ENCODE measurements around the gene MAPK11.

Gene MAPK11

DNA sequence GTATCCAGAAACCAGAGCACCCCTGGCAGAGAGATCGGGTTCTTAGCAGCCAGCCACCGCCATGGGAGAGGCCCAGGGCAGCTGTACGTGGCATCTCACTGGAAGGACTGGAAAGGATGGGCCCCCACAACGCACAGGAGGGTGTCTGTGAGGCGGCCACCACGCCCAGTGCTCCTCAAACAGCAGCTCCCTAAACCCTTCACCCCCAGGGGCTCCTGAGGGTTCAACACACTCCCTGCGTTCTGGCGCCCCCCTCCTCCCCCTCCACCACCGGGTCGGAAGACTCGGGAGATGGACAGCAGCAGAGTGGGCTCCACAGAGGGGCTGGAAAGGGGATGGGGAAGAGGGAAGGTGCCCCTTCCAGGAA is 9.8 kb downstream of the MAPK11 start:
- DNase-seq: no peak

DNA sequence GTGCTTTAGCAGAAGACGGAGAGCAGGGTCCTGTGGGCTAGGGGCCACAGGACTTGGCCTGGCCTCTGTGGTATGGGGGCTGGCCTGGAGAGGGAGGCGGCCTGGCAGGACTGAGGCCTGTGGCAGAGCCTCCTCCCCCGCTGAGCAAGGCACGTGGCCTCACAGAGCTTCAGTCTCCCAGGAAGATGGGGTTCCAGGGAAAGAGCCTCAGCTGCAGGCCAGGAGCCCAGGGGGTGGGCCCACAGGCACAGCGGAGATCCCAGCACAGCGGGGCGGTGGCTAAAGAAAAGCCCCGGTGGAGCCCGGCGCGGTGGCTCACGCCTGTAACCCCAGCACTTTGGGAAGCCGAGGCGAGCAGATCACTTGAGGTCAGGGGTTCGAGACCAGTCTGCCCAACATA is 10.9 kb downstream of the MAPK11 start:
- DNase-seq: no peak

DNA sequence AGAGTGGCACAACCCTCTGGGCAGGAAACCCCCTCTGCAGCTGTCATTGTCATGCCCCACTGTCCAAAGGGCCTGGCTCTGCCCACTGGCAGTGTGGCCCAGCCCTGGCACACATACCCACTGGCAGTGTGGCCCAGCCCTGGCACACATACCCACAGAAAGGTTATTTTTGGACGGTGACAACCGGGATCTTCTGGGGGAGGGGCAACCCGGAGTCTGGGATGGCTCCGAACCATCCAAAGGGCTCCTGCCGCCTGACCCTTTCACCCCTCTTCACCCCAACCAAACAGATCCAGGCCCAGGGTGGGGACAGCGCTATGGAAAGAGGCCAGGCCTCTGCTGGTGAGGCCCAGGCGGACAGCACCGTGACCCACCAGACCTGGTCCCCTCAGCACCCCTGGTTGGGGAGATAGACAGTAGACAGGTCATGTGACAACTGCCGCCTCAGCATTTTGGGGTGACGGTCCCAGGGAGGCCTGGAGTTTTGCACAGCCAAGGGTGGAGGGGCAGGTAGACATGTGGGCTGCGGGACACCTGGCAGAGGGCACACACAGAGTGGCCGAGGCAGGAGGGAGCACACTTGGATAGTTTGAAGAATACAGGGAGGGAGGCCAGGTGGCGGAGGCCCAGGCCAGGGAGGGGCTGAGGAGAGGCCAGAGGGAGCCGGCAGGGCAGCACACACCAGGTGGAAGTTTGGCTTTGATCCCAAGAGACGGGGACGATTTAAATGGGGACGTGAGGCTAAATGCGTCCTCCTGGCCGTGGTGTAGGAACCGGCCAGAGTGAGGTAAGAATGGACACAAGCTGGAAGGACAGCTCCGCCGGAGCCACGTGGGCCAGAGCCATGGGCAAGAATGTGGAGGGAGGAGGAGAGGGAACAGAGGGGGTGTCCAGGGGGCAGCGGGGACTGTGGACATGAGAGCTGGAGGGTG is 11.6 kb downstream of the MAPK11 start:
- peak; percentile 16 for DNase-seq

DNA sequence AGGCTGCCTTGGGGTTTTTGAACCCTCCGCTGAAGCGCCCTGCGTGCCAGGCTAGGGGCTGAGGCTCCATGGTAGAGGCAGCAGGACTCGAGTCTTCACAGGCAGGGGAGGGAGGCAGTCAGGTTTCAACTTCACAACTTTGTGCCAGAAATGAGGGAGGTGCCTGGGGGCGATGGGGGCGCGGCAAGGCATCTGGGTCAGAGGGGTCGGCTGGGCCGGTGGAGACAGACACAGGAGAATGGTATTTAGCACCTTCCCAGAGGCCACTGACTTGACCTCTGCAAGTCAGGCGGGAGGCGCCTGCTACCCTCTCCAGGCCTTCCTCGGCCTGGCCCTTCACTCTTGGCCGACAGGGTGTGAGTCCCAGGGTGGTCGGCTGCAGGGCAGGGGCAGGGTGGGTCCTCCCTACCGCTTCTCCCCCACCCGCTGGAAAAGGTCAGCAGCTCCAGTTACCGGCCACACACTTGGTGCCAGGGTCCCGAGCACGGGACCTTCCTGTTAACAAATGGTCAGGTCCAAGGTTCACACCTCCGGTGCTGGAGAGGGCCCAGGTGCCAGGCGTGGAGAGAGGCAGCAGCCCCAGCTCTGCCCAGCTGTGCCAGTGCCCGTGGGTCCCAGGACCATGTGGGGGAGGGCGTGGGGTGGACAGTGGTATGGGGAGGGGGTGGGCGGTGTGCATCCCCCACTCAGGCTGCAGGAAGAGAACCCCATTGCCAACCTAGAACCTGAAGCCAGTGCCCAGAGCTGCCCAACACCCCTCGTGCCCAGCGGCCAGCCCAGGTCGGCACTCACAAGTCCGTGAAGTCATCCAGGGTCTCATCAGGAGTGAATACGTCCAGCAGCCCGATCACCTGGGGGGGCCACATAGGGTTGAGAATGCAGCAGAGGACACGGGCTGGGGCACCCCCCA is 12.5 kb downstream of the MAPK11 start:
- no peak for DNase-seq

DNA sequence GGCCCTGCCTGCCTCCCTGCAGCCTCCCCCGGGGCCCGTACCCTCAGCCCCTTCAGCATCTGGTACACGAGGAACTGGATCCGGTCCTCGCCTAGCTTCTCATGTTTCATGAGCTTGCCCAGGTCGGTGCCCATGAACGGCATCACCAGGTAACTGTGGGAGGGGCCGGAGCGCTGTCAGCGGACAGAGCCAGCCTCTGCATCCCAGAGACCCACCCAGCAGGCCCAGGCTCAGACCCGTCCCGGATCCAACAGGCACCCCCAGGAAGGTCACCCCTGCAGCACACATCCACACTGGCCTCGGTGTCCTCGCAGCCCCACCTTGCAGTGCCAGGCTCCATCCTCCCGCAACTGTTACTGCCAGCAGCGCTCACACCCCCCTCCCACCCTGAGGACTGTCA is 13.1 kb downstream of the MAPK11 start:
- DNase-seq: no peak

DNA sequence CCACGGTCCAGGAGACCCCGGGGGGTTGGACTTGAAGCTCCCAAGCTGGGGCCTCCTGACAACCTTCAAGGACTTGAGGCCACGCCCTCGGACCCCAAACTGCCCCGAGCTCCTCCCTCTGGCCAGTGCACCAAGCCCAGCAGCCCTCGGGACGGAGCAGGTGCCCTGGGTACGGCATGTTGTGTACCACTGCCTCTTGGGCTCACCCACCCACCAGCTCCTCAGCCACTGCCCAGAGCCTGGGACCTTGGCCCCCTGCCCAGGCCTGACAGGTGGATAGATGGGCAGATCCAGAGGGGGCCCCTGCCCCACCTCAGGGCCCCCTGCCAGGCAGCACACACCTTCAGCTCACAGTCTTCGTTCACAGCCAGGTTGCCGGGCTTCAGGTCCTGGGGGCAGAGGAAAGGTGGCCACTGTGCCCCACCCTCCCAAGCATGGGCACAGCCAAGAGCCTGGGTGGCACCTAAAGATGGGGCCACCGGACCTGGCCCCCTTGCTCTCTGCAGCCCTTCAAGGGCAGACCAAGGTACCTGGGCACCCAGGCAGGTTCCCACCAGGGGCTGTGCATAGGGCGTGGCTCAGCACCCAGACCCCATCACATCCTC is 13.8 kb downstream of the MAPK11 start:
- no peak for DNase-seq

DNA sequence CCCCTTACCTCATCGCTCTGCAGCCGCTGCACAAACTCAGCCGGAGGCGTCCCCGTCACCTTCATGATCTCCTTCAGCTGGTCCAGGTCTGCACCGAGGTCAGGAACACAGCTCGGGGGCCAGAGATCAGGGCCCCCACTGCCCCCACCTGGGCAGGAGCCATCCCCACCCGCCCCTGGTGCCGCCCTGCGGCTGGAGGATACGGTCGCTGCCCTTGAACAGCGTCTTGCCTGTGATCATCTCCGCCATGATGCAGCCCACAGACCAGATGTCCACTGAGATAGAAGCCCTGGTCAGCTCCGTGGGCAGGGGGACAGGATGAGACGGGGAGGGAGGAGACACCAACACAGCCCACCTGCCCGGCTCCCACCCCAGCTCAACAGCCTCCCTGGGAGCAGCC is 14.6 kb downstream of the MAPK11 start:
- DNase-seq: no peak

DNA sequence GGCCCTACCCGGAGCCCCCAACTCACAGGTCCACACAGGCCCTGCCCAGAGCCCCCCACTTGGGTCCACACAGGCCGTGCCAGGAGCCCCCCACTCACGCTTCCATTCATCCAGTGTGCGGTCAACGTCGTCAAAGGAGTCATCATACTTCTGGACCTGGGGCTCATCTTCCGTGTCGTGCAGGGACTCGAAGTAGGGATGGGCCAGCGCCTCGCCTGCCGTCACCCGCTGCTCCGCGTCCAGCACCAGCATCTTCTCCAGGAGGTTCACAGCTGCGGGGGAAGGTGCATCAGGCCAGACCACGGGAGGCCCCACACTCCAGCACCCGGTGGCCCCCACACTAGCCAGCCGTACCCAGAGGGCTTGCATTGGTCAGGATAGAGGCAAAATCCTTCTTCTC is 15.1 kb downstream of the MAPK11 start:
- DNase-seq: no peak

DNA sequence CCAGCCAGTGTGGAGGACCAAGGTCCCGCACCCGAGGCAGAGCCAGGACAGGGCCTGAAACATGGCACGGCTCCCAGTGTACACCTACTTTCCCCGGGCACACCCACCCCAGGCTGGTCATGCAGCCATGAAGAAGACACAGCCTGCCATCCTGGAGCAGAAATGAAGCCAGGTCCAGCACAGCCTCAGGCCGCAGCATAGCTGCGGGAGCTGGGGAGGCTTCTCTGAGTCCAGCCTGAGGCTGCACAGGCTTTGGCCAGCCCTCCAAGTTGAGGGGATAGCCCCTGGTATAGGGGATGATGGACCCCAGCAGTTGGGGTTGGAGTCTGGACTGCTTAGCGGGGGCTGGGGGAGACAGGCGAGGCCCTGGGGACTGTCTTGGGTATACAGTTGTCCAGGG is 16.2 kb downstream of the MAPK11 start:
- DNase-seq: no peak

DNA sequence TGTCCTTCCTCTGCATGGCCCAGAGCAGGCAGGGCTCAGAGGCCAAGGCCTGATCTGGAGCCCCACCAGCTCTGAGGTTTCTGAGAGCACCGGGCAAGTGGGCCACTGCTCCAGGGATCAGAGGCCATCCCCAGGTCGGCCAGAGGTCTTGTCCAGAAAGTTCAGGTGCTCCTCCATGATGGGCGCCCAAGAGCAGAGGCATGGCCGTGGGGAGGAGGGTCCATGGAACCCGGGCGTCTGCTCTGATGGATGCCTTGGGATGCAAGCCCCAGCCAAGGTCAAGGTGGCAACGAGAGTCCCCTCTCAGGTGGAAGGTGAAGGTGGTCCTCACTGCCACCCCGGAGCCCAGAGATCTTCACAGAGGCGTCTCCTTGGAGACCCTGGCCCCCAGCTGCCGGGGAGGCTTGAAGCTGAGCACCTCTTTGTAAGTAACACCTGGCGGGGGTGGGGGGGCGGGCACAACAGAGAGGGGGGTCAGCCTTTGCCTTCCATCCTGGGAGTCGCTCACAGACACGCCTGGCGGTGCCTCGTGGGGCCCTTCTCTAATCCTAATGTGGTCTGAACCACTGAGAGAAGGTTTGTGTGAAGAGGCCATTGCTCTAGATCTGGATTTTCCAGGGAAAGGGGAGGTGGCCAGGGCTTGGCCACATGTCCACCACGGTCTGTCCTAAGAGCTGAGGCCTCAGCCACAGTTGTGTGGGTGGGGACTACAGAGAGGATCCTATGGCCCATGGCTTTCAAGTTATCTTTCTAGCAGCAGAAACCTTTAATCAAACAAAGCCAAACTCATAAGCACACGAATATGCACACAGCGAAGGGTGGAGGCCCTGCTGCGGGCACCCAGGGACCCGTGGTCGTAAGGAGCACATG is 16.9 kb downstream of the MAPK11 start:
- no peak for DNase-seq

DNA sequence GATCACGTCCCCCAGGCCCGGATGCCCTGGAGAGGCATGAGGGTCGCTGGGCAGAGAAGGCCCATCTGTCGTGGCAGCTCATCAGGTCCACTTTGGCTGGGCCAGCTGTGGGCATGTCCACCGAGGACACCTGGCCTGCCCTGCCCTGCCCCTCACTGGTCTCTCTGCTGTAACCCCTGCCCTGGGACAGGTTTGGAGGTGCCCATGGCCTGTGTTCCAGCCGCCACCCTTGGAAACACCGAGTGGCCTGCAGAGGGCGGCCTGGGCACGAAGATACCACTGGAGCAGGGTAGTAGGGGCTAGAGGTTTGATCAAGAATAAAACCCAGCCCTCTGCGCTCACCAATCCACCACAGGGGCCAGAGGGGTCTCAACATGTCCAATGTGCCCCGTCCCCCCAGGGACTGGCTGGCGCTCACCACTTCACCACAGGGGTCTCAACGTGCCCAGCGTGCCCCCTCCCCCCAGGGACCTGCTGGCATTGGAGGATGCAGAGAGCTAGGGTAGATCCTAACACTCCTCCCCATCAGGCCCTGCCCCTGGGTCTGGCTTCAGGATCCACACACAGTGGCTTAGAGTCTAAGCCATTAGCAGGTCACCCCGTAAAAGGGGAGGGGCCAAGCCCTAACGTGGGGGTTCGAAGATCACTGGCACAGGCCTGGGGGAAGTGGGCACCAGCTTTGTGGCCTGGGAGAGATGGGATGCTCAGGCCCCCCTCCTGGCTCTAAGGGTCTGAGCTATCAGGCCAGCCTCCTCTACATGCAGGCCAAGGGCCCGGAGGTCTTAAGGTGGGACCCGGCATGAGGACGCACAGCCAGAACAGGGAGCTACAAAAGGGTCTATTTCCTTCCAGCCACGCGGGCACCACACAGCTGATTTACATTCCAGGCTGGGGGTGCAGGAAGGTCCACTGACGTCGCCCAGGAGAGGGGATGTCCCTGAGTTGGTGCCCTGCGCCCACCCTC is 17.8 kb downstream of the MAPK11 start:
- DNase-seq: no peak

DNA sequence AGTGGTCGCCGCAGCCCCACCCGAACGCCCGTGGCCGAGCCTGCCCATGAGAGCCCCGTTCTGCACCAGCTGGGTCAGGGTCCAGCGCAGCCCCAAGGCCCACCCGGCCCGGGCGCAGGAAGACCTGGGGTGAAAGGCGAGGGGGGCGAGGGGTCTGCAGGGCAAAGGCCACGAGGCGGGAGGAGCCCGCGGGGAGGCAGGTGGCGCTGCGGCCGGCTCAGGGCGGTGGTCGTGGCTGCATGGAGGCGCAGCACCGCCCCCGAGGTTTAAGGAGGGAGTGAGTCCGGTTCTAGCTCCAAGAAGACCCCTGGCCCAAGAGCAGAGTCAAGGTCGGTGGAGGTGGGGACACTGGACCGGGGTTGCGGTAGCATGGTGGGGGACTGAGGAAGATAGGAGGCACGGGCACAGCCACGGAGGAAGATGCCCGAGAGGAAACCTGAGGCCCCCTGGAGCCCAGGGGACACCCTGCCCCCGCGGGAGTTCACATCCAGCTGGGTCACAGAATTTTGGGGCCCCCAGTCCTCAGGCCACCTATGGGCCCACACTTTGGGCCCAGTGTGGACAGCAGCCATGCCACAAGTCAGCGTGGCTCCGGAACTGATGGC is 18.6 kb downstream of the MAPK11 start:
- DNase-seq: no peak

DNA sequence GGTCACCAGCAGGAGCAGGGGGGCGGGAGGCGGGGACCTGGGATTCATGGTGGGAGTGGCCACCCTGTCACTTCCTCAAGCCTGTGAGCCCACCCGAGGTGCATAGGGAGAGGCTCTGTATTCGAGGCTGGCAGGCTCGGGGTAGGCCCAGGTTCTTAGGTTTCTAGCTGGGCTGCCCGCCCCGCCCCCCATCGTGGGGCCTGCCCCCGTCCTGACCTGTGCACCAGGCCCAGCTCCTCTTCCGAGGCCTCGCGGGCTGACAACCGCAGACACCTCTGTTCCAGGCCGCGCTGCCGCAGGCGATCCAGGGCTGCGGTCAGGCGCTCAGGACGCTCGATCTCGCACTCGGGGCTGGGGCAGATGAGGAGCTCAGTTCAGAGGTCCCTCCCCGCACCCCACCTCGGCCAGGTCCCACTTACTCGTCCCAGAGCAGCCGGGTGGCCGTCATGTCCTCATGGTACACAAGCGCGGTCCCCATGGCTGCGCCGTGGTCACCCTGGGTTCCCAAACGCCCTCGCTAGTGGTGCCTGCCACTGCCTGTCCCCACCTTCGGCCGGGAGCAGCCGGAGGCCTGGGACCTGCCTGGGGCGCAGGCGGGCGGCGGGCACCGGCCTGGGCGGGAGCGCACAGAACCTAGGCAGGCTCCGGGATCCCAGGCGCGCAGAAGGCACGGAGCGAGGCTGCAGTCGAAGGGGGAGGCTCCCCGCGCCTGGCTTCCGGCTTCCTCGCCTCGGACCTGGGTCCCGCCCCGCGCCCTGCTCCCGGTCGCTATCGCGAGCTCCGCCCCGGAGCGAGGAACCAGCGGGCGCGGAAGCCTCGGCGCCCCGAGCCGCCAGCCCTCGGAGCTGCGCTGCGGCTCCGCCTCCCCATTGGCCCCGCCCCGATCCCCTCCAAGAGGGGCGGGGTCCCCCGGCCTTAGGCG is 19.4 kb downstream of the MAPK11 start, which contains the start of gene HDAC10:
Gene HDAC10, minus strand, starts transcription at position 711 of the 922 bp plus-strand sequence. Its CDS starts 233 bp downstream, at position 478.
- DNase-seq: peak; percentile 19

DNA sequence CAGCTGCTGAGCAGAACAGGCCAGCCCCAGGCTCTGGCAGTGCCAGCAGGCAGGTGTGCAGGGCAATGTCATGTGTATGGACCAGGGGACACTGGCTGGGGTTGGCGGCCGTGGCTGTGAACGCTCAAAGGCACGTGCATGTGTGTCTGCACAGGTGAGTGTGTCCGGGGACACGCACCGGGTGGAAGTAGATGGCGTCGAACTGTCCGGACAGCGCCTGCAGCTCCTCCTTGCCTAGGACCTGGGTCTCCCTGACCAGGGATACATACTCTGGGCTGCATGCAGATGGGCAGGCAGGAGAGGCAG is 20.0 kb downstream of the MAPK11 start:
- no peak for DNase-seq

DNA sequence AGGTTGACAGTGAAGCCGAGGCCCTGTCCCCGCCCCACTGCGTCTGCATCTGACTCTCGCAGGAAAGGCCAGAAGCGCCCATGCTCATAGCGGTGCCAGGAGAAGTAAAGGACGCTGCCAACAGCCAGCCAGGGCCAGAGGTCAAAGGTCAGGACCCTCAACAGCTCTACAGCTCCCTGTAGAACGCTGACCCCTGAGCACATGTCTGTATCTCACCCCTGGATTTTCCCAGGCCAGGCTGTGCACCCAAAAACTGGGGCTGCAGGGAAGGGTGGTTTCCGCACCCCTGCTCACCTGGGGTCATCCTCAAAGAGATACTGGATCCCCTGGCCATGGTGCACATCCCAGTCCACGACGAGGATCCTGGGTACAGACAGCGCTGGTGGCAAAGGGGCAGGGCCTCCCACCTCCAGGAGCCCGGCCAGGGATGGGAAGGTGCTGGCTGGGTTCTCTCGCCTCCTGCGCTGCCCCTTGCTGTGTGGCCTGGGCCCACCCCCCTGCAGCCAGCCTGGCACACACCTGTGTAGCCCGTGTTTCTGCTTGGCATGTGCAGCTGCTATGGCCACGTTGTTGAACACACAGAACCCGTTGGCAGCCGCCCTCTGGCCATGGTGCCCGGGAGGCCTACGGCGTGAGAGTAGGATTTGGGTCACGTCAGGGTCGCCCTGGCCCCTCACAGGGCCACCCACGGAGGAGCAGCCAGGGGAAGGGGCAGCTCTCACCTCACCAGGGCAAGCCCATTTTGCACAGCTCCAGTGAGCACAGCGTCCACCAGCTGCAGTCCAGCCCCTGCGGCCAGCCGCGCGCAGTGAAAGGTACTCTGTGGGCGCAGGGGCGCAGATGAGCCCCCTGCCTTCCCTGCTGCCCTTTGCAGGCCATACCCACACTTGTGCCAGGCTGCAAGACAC is 20.6 kb downstream of the MAPK11 start:
- DNase-seq: no peak

DNA sequence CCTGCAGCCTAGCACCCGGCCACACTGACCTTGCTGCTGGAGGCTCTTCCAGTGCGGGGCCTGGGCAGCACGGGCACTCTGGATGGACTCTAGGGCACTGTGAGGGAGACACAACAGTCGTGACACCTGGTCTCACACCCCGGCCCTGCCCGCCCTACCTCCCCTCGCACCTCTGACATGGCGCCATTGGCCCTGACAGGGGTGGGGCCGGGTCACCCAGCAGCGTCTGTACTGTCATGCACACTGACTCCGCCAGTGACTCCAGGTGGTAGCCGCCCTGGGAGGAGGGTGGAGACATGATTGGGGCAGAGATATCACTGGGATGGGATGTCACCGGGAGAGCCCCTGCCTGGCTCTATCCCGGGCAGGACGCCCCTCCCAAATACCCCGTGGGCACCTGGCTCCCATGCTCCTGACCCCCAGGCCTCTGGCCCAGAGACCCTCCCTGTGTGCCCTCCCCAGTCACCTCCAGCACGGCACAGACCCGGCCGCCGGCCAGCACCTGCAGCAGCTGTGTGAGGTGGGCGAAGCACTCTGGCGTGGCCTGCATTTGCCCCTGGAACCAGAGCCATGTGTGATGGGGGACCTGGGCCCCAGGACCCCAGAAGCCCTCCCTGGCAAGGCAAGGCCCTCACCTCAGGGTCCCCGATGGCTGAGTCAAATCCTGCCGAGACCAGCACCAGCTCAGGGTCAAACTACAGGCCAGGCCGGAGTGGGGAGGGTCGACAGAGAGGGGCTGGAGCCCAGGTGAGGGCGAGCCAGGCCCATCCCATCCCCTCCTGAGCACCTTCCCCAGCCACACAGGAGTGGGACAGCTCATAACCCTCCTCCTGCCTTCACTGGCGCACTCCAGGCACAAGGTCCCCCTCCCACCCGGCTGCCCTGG is 21.7 kb downstream of the MAPK11 start:
- no peak for DNase-seq

DNA sequence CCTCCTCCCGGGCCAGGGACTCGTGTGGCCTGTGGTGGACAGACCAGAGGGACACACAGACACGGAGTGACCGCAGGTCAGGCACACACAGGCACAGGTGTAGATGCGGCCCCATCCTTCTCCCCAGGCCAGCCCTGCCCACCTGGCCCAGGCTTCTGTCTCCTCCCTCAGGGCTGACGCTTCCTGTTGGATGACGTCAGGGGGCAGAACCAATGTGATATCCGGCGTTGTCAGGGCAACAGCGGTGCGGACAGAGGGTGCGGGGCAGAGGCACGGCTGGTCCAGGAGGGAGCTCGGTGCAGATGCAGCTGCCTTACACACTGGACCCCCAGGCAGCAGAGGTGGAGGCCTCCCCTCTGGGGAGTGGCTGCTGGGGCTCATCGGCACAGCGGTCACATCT is 22.4 kb downstream of the MAPK11 start:
- no peak for DNase-seq
